HG02840 (cell line): ENCODE measurements around the gene SLC36A3.
A peak's percentile ranks its signal among the peaks of the same experiment; 100 is the strongest.
"Not testable (repeated sequence)": the region's sequence is repeated elsewhere in the genome, so short reads cannot be mapped to it uniquely, and the experiment has no call there.

Experiments used
- ATAC-seq: cut with Tn5 transposase; IDR thresholded peaks from one replicate; pipeline ENCODE4 v1.9.1; 2021; ENCODE audit warnings: mild to moderate bottlenecking, moderate library complexity, moderate number of reproducible peaks; ENCODE audit not compliant: unreplicated experiment, low FRiP score

SLC36A3 gene

GRCh38 chr5:151240924-151241635, 62.5 kb downstream of the SLC36A3 start:
- ATAC-seq: no peak

- not testable (repeated sequence) for ATAC-seq
Measured at GRCh38 chr5:151240268-151240835, 63.2 kb downstream of the SLC36A3 start.

GRCh38 chr5:151239237-151239861, 64.2 kb downstream of the SLC36A3 start:
- no peak for ATAC-seq

- no peak for ATAC-seq
Measured at GRCh38 chr5:151238303-151238741, 65.2 kb downstream of the SLC36A3 start.

- no peak for ATAC-seq
Measured at GRCh38 chr5:151237685-151238084, 65.9 kb downstream of the SLC36A3 start.

GRCh38 chr5:151236888-151237287, 66.7 kb downstream of the SLC36A3 start:
- ATAC-seq: no peak

- not testable (repeated sequence) for ATAC-seq
Measured at GRCh38 chr5:151235239-151235571, 68.4 kb downstream of the SLC36A3 start.

GRCh38 chr5:151234476-151235238, 68.9 kb downstream of the SLC36A3 start:
- ATAC-seq: no peak

- peak; percentile 69 for ATAC-seq
Measured at GRCh38 chr5:151233616-151234085, 69.9 kb downstream of the SLC36A3 start.

- ATAC-seq: no peak
Measured at GRCh38 chr5:151231359-151231758, 72.2 kb downstream of the SLC36A3 start.

GRCh38 chr5:151230048-151230680, 73.4 kb downstream of the SLC36A3 start:
- no peak for ATAC-seq

GRCh38 chr5:151228986-151229385, 74.6 kb downstream of the SLC36A3 start:
- no peak for ATAC-seq

GRCh38 chr5:151227918-151228447, 75.6 kb downstream of the SLC36A3 start:
- ATAC-seq: no peak
